HepG2 (cell line): ENCODE data around the gene RITA1. TPM values are rescaled to one million over a fixed set of nuclear protein-coding genes. Genes with fewer than 3 reads are reported as not detected.
A peak's percentile ranks its signal among the peaks of the same experiment; 100 is the strongest.

ENCODE experiments used
- ATF7-NPFF ChIP-seq: sonication (generic); formaldehyde crosslinking; IDR thresholded peaks from 2 replicates; pipeline ENCODE4 v1.8.1; 2023; ENCODE audit warnings: mild to moderate bottlenecking, low read depth, missing genetic modification reagents, moderate library complexity
- DDIT3 ChIP-seq: sonication (generic); formaldehyde crosslinking; IDR thresholded peaks from 2 replicates; pipeline ENCODE4 v1.4.0; 2020; ENCODE audit warnings: mild to moderate bottlenecking, missing genetic modification reagents
- HOXA9 ChIP-seq: sonication (generic); formaldehyde crosslinking; IDR thresholded peaks from 2 replicates; pipeline ENCODE4 v1.8.1; 2022; ENCODE audit warnings: missing genetic modification reagents, mild to moderate bottlenecking, moderate library complexity, borderline replicate concordance
- KLF9 ChIP-seq: IDR thresholded peaks from 2 replicates; pipeline ENCODE4 v1.6.1; 2016; ENCODE audit warnings: low read depth
- NCOA2 ChIP-seq: sonication (generic); formaldehyde crosslinking; IDR thresholded peaks from 2 replicates; pipeline ENCODE4 v1.8.0; 2022; ENCODE audit warnings: inconsistent platforms
- PRMT3 ChIP-seq: sonication (generic); formaldehyde crosslinking; IDR thresholded peaks from 2 replicates; pipeline ENCODE4 v1.8.1; 2022; ENCODE audit warnings: low read depth, mild to moderate bottlenecking, moderate library complexity, missing genetic modification reagents, borderline replicate concordance
- REPIN1 ChIP-seq: sonication (generic); formaldehyde crosslinking; IDR thresholded peaks from 2 replicates; pipeline ENCODE4 v1.8.0; 2022; ENCODE audit warnings: missing genetic modification reagents, low read depth, mild to moderate bottlenecking, borderline replicate concordance
- SP5 ChIP-seq: IDR thresholded peaks from 2 replicates; pipeline ENCODE4 v1.6.1; 2016; ENCODE audit warnings: low read depth, borderline replicate concordance
- U2AF1 ChIP-seq: fragments of 200-400 bp; formaldehyde crosslinking; optimal IDR thresholded peaks from 2 replicates; pipeline ENCODE3; 2017; ENCODE audit warnings: mild to moderate bottlenecking, low read depth, low read length
- ZFP62 ChIP-seq: sonication (generic); formaldehyde crosslinking; IDR thresholded peaks from 2 replicates; pipeline ENCODE4 v1.4.0; 2020; ENCODE audit warnings: missing genetic modification reagents
- ZNF136 ChIP-seq: sonication (generic); formaldehyde crosslinking; IDR thresholded peaks from 2 replicates; pipeline ENCODE4 v1.8.1; 2022; ENCODE audit warnings: low read depth, mild to moderate bottlenecking, moderate library complexity, missing genetic modification reagents
- ZNF275 ChIP-seq: sonication (generic); formaldehyde crosslinking; IDR thresholded peaks from 2 replicates; pipeline ENCODE4 v1.8.0; 2022; ENCODE audit warnings: missing genetic modification reagents, mild to moderate bottlenecking, inconsistent platforms, borderline replicate concordance
- ZNF343 ChIP-seq: sonication (generic); formaldehyde crosslinking; IDR thresholded peaks from 2 replicates; pipeline ENCODE4 v1.4.0; 2020; ENCODE audit warnings: mild to moderate bottlenecking, missing genetic modification reagents
- ZNF569 ChIP-seq: sonication (generic); formaldehyde crosslinking; IDR thresholded peaks from 2 replicates; pipeline ENCODE4 v1.5.0; 2020; ENCODE audit warnings: mild to moderate bottlenecking, missing genetic modification reagents, moderate library complexity, borderline replicate concordance
- ZNF644 ChIP-seq: IDR thresholded peaks from 2 replicates; pipeline ENCODE4 v1.6.1; 2016; ENCODE audit warnings: low read depth
- ZNF780A ChIP-seq: sonication (generic); formaldehyde crosslinking; IDR thresholded peaks from 2 replicates; pipeline ENCODE4 v1.8.0; 2022; ENCODE audit warnings: mild to moderate bottlenecking, missing genetic modification reagents, moderate library complexity
- ZNF839 ChIP-seq: sonication (generic); formaldehyde crosslinking; IDR thresholded peaks from 2 replicates; pipeline ENCODE4 v1.4.0; 2020; ENCODE audit warnings: missing genetic modification reagents, mild to moderate bottlenecking, borderline replicate concordance
- ZNF878 ChIP-seq: sonication (generic); formaldehyde crosslinking; IDR thresholded peaks from 2 replicates; pipeline ENCODE4 v1.8.1; 2023; ENCODE audit warnings: mild to moderate bottlenecking, missing genetic modification reagents, moderate library complexity
- polyA plus RNA-seq, 8 experiments: library from polyadenylated mRNA; depleted of rRNA in 3 of 8; stranded (reverse) in 7 of 8; unstranded in 1 of 8; fragments of >200 nt; fragmentation: Illumina TruSeq in 4 of 8; extraction: Trizol in 4 of 8; gene quantifications; 2 replicates each; pipeline versions ENCODE4 v1.2.1 to v1.2.3, GENCODE V29; 2011 to 2016; ENCODE audit warnings: low read depth in 4 of 8, missing spikeins in 1 of 8, mixed read lengths in 1 of 8; ENCODE audit not compliant: insufficient read depth in 1 of 8
- total RNA-seq, 5 experiments: library from RNA; depleted of rRNA; stranded (reverse); fragments of >200 nt; fragmentation: Illumina TruSeq; extraction: Trizol; gene quantifications; 2 replicates each; pipeline ENCODE4 v1.2.3, GENCODE V29; 2016; ENCODE audit warnings: low read depth in 1 of 5
- TF ChIP-seq, protein P1 (sequence below): sonication (generic); formaldehyde crosslinking; IDR thresholded peaks from 2 replicates; pipeline ENCODE4 v1.8.0; 2022; ENCODE audit warnings: low read depth, missing genetic modification reagents

The RITA1 gene
- total and polyA plus RNA-seq, 2 of the 13 experiments (the other 11 are each of a cell fraction or from before 2014, with no cell fraction given): 12.4 to 28.9 TPM

DNA sequence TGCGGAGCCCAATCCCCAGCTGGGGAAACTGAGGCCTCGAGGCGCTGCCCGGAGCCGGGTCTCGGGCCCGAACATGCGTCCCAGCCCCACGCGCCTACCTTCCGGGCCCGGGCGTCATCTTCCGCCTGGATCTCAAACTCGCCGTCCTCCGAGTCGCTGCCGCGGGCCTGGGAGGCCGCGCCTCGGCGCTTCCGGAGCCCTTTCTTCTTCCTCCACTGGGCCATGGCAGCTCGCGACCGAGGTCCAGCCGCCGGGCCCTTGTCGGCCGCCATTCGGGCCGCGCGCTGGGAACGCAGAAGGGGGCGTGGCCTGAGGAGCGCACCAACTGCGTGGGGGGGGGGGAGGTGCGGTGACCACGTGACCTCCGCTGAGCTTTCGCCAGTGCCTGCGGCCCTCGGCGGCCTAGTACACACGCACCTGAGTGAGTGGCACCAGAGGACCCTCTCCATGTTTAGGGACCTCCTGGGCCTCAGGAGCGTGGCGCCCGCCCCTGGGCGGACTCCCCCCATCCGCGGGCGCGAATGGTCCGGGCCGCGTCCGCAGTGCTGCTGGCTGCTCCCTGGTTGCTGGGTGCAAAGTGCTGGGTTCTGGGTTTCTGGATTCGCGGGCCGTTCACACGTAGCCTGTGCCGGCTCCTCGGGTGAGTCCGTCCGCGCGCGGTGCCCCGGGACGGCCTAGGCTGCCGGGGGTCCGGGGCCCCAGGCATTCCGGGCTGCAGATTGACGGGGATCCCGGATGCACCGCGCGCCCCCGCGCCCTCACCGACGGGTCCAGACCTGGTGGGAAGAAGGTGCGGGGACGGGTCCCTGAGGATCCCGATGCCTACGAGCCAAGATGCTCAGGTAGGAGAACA lies at the start of gene RITA1, which contains the start of gene DDX54 (continued):
- TF ChIP-seq ZNF136 (CRISPR knock-in tag): peak; percentile 58; the same call in 1 of the 2 replicates
- no peak; the same call in 1 of the 2 replicates for TF ChIP-seq ZNF343 (CRISPR knock-in tag)
- TF ChIP-seq ZNF839: peak; percentile 87; the same call in 1 of the 2 replicates
- no peak for TF ChIP-seq REPIN1 (CRISPR knock-in tag)
- no peak for TF ChIP-seq U2AF1
- peak; percentile 67; the same call in 1 of the 2 replicates for TF ChIP-seq ZNF275
- no peak for TF ChIP-seq PRMT3 (CRISPR knock-in tag)
- TF ChIP-seq, protein P1, sequence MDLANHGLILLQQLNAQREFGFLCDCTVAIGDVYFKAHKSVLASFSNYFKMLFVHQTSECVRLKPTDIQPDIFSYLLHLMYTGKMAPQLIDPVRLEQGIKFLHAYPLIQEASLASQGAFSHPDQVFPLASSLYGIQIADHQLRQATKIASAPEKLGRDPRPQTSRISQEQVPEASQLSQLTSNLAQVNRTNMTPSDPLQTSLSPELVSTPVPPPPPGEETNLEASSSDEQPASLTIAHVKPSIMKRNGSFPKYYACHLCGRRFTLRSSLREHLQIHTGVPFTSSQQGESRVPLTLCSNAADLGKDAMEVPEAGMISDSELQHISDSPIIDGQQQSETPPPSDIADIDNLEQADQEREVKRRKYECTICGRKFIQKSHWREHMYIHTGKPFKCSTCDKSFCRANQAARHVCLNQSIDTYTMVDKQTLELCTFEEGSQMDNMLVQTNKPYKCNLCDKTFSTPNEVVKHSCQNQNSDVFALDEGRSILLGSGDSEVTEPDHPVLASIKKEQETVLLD (CRISPR knock-in tag): 0 out of 2 replicates have a peak, but pooled peaks have one; percentile 50
- peak; percentile 87; the same call in 1 of the 2 replicates for TF ChIP-seq KLF9 (CRISPR knock-in tag)
- TF ChIP-seq HOXA9 (CRISPR knock-in tag): peak; percentile 58; the same call in 1 of the 2 replicates
- peak; percentile 91; the same call in 1 of the 2 replicates for TF ChIP-seq ATF7-NPFF
- no peak for TF ChIP-seq ZNF644
- no peak for TF ChIP-seq ZFP62 (CRISPR knock-in tag)
- TF ChIP-seq SP5: peak; percentile 54; the same call in 1 of the 2 replicates
- TF ChIP-seq ZNF878 (CRISPR knock-in tag): peak; percentile 88
- no peak for TF ChIP-seq DDIT3
- TF ChIP-seq ZNF780A (CRISPR knock-in tag): no peak
- TF ChIP-seq ZNF569 (CRISPR knock-in tag): peak; percentile 53; the same call in 1 of the 2 replicates
- TF ChIP-seq NCOA2 (CRISPR knock-in tag): no peak
